Bronchial epithelial cell (primary cell): ENCODE measurements around the gene TBX3. TPM values are rescaled to one million over a fixed set of nuclear protein-coding genes. Genes with fewer than 3 reads are reported as not detected.

ENCODE experiments used
- DNase-seq: peaks from one replicate; pipeline ENCODE4 v3.0.0-alpha.2; 2010; ENCODE audit warnings: low read depth
- FAIRE-seq: peaks from 2 replicates; lab custom pipeline; 2011; peaks lifted over from hg19 to GRCh38; lab: Jason Lieb, UNC
- H3K27me3 ChIP-seq: 2 replicates; pipeline ENCODE4 v1.5.1; 2011; ENCODE audit warnings: low read length; ENCODE audit not compliant: control insufficient read depth, insufficient read depth
- H3K36me3 ChIP-seq: 2 replicates; pipeline ENCODE4 v1.5.1; 2011; ENCODE audit warnings: low read length; ENCODE audit not compliant: control insufficient read depth, insufficient read depth
- H3K4me3 ChIP-seq: 2 replicates; pipeline ENCODE4 v1.5.1; 2011; ENCODE audit warnings: mild to moderate bottlenecking, low read depth, low read length, control low read depth
- CTCF ChIP-seq: IDR thresholded peaks from 2 replicates; pipeline ENCODE4 v1.5.1; 2011; ENCODE audit warnings: mild to moderate bottlenecking, moderate library complexity, low read length, control low read depth, inconsistent platforms; ENCODE audit not compliant: insufficient read depth, severe bottlenecking
- total RNA-seq: library from RNA; depleted of rRNA; stranded (reverse); fragments of >200 nt; gene quantifications from 2 replicates; pipeline ENCODE4 v1.2.1, GENCODE V29; 2014

Gene TBX3
- total RNA-seq, 1 donor from 2014 or later: 1.3 TPM

GRCh38 chr12:114682785-114683708 is 928 bp downstream of the TBX3 start:
- FAIRE-seq: no peak

DNA sequence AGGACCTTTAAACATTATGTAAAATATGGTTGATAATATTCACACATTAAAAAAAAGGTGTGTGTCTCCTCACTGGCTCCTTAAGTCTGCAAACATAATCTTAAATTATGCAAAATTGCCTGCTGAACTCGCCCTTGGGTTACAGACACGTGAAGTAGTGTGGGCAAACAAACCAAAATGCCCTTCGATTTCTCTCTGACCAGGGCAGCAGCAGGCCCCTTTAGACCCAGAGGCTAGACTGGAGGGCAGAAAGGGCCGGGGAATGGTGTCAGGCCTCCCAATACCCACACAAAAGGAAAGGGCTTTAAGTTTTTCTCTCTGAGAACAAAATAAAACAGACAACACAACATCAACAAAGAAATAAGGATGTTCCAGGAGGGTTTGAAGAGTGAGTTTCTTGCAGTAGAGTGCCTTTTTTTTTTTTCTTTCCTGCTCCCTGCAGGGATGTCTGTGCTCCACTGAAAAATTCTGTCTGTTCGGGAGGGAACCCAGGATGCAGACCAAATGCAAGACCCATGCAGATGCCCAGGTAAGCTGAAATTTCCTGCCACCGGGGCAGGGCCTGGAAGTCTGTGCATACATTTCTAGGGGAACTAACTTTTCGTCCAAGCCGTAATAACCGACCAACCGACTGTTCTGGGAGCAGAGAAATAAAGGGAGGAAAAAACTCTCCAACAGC is 1.7 kb downstream of the TBX3 start:
- no peak for TF ChIP-seq CTCF
- Histone ChIP-seq H3K4me3 (no peak overlapping the region), H3K36me3 (no peaks in the 10 kb centered on the region), H3K27me3 (peaks cover 21% of the 10 kb centered on the region)
- FAIRE-seq (no peak), DNase-seq (no peak)

More at GRCh38 chr12:114682785-114683708, 928 bp downstream of the TBX3 start:
- no peak for TF ChIP-seq CTCF
- no peaks in the 10 kb centered on the region for H3K36me3 ChIP-seq
- H3K4me3 ChIP-seq: peak overlapping the region; percentile 30
- no peak for DNase-seq
- H3K27me3 ChIP-seq: peaks cover 24% of the 10 kb centered on the region

DNA sequence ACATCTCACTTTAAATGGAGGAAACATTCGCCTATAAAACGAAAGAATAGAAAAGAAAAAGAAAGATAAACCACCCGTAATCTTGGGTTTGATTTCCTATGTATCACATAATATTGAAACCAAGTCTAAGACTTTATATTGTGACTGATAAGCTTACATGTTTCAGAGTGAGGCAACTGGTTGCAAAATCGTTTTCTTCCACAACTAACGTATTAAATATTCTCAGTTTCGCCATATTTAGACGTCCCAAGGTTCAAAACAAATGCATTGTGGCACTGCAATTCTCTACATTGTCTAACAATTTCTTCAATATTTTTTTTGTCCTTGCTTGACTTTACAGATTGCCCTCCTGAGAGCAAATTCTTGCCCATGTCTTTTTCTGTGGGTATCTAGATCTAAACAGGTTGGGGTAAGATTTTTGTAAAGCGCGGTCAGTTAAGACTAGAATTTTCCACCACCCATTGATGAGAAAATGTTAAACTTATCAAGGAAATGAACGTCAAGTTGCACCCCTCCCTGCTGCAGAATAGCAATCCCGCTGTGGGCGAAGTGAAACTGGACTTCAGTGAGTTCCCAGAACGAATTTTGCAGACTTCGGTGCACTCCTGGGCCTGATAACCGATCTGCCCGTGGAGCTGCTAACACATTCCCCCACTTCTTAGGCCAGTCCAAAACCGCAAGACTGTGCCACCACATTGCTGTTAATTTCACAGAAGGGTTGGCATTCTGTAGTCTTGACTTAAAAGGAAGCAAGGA is 2.7 kb downstream of the TBX3 start:
- Histone ChIP-seq H3K4me3 (no peak overlapping the region), H3K36me3 (no peaks in the 10 kb centered on the region), H3K27me3 (peaks cover 18% of the 10 kb centered on the region)
- FAIRE-seq: no peak
- DNase-seq: no peak
- no peak for TF ChIP-seq CTCF

DNA sequence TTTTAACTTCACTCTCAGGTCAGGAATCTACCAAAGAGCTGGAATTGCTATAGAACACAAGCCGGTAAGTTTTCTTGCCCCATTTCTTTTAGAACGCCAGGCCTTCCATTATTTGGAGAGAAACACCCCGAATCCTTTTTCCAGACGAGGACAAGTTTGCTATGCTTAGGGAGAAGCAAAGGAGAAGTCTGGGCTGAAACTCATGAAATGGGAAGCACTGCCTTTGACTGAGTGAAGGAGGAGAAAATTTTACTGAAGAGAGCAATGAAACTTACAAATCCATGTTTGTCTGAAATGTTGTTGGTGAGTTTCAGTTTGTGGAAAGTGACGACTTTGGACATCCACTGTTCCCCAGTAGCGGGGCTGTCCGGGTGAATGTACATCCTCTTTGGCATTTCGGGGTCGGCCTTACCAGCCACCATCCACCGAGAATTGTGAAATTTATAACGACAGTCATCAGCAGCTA is 3.3 kb downstream of the TBX3 start:
- no peak for TF ChIP-seq CTCF
- no peak for FAIRE-seq
- DNase-seq: no peak
- Histone ChIP-seq H3K4me3 (no peak overlapping the region), H3K27me3 (peaks cover 16% of the 10 kb centered on the region), H3K36me3 (no peaks in the 10 kb centered on the region)

GRCh38 chr12:114679942-114680341 is 4.0 kb downstream of the TBX3 start:
- Histone ChIP-seq H3K36me3 (no peaks in the 10 kb centered on the region), H3K4me3 (no peak overlapping the region), H3K27me3 (peaks cover 12% of the 10 kb centered on the region)
- DNase-seq (no peak), FAIRE-seq (no peak)
- no peak for TF ChIP-seq CTCF
